GM23338 (cell line): ENCODE measurements around the gene MYO9A. TPM values are rescaled to one million over a fixed set of nuclear protein-coding genes. Genes with fewer than 3 reads are reported as not detected.

Source experiments
- ATAC-seq: fragments of 200-7000 bp; cut with Tn5 transposase; 3 replicates; pipeline ENCODE4 v1.9.1; 2020
- DNase-seq: peaks from one replicate; pipeline ENCODE4 v3.0.0-alpha.2; 2015; ENCODE audit warnings: low spot score
- H2AFZ ChIP-seq: fragments of 200-600 bp; sonication (generic); 2 replicates; pipeline ENCODE4 v1.8.0; 2016; ENCODE audit warnings: antibody characterized with exemption, mild to moderate bottlenecking, moderate library complexity
- H3F3A ChIP-seq: fragments of 200-600 bp; sonication (generic); replicated peaks from 2 replicates; pipeline ENCODE4 v1.8.0; 2017; ENCODE audit warnings: antibody characterized with exemption, mixed run types, low read depth
- H3K27ac ChIP-seq: fragments of 200-600 bp; sonication (generic); 2 replicates; pipeline ENCODE4 v1.6.1; 2016; ENCODE audit warnings: low read depth
- H3K27me3 ChIP-seq: fragments of 200-600 bp; sonication (generic); 2 replicates; pipeline ENCODE4 v1.8.0; 2016; ENCODE audit warnings: mild to moderate bottlenecking, mixed run types, moderate library complexity; ENCODE audit not compliant: insufficient read depth
- H3K36me3 ChIP-seq: fragments of 200-600 bp; sonication (generic); 2 replicates; pipeline ENCODE4 v1.8.0; 2016; ENCODE audit warnings: mild to moderate bottlenecking; ENCODE audit not compliant: insufficient read depth
- H3K4me1 ChIP-seq: fragments of 200-600 bp; sonication (generic); 2 replicates; pipeline ENCODE4 v1.8.0; 2016; ENCODE audit warnings: mild to moderate bottlenecking, moderate library complexity; ENCODE audit not compliant: insufficient read depth
- H3K4me2 ChIP-seq: fragments of 200-600 bp; sonication (generic); 2 replicates; pipeline ENCODE4 v1.7.1; 2017; ENCODE audit warnings: mixed run types
- H3K4me3 ChIP-seq: fragments of 200-600 bp; sonication (generic); 2 replicates; pipeline ENCODE4 v1.6.1; 2016; ENCODE audit warnings: mixed run types
- H3K79me2 ChIP-seq: fragments of 200-600 bp; sonication (generic); replicated peaks from 2 replicates; pipeline ENCODE4 v1.8.0; 2017; ENCODE audit warnings: mild to moderate bottlenecking; ENCODE audit not compliant: insufficient read depth
- H3K9me2 ChIP-seq: fragments of 200-600 bp; sonication (generic); 2 replicates; pipeline ENCODE4 v1.8.0; 2017; ENCODE audit not compliant: insufficient read depth
- H4K20me1 ChIP-seq: fragments of 200-600 bp; sonication (generic); replicated peaks from 2 replicates; pipeline ENCODE4 v1.8.0; 2017; ENCODE audit warnings: mild to moderate bottlenecking; ENCODE audit not compliant: insufficient read depth
- H3K27ac Mint-ChIP-seq: 2 replicates; pipeline ENCODE4 v1.8.0; 2020; ENCODE audit warnings: inconsistent platforms, mild to moderate bottlenecking, moderate library complexity, mixed read lengths
- H3K27me3 Mint-ChIP-seq: 3 replicates; pipeline ENCODE4 v1.8.0; 2022; ENCODE audit warnings: low read depth, mild to moderate bottlenecking, moderate library complexity, mixed read lengths, inconsistent platforms; ENCODE audit not compliant: insufficient read depth, poor library complexity
- H3K36me3 Mint-ChIP-seq: 3 replicates; pipeline ENCODE4 v1.8.0; 2021; ENCODE audit warnings: low read depth, mild to moderate bottlenecking, inconsistent platforms, moderate library complexity, mixed read lengths
- H3K4me1 Mint-ChIP-seq: 3 replicates; pipeline ENCODE4 v1.8.0; 2020; ENCODE audit warnings: mild to moderate bottlenecking, inconsistent platforms, mixed read lengths
- H3K4me3 Mint-ChIP-seq: 3 replicates; pipeline ENCODE4 v1.8.0; 2021; ENCODE audit warnings: moderate library complexity, mild to moderate bottlenecking, inconsistent platforms, mixed read lengths
- H3K9me3 Mint-ChIP-seq: 3 replicates; pipeline ENCODE4 v1.8.0; 2020; ENCODE audit warnings: moderate library complexity, mild to moderate bottlenecking, inconsistent platforms, mixed read lengths
- CREB1 ChIP-seq: fragments of 250-450 bp; sonication (Bioruptor Pico); IDR thresholded peaks from 2 replicates; pipeline ENCODE4 v1.5.0; 2020; ENCODE audit warnings: low read depth, mild to moderate bottlenecking, moderate library complexity
- EZH2 ChIP-seq: fragments of 200-600 bp; sonication (generic); IDR thresholded peaks from one replicate; pipeline ENCODE4 v1.8.0; 2017; ENCODE audit warnings: antibody characterized with exemption, mild to moderate bottlenecking, low read depth; ENCODE audit not compliant: unreplicated experiment
- EZH2phosphoT487 ChIP-seq: fragments of 200-600 bp; sonication (generic); IDR thresholded peaks from one replicate; pipeline ENCODE4 v1.8.1; 2018; ENCODE audit warnings: antibody characterized with exemption; ENCODE audit not compliant: unreplicated experiment
- JUNB ChIP-seq: IDR thresholded peaks from one replicate; pipeline ENCODE4 v1.6.1; 2016; ENCODE audit warnings: antibody characterized with exemption; ENCODE audit not compliant: unreplicated experiment
- NANOG ChIP-seq: IDR thresholded peaks from 2 replicates; pipeline ENCODE4 v1.6.1; 2016; ENCODE audit warnings: antibody characterized with exemption, borderline replicate concordance
- POLR2AphosphoS5 ChIP-seq: IDR thresholded peaks from 2 replicates; pipeline ENCODE4 v1.6.1; 2016; ENCODE audit warnings: antibody characterized with exemption, low read depth
- STAT1 ChIP-seq: IDR thresholded peaks from one replicate; pipeline ENCODE4 v1.6.1; 2016; ENCODE audit warnings: antibody characterized with exemption; ENCODE audit not compliant: unreplicated experiment
- ZNF114 ChIP-seq: fragments of 250-450 bp; sonication (Bioruptor Pico); IDR thresholded peaks from 2 replicates; pipeline ENCODE4 v1.5.0; 2020; ENCODE audit warnings: mild to moderate bottlenecking, moderate library complexity
- ZNF331 ChIP-seq: fragments of 250-450 bp; sonication (Bioruptor Pico); IDR thresholded peaks from 2 replicates; pipeline ENCODE4 v1.5.0; 2020; ENCODE audit warnings: low read depth, mild to moderate bottlenecking, moderate library complexity
- polyA plus RNA-seq: library from polyadenylated mRNA; unstranded; fragments of >200 nt; fragmentation: Nextera tagmentation; extraction: Ambion mirVana; gene quantifications from 2 replicates; pipeline ENCODE4 v1.2.1, GENCODE V29; 2016
- total RNA-seq: library from RNA; depleted of rRNA; stranded (reverse); fragments of >200 nt; shearing (Covaris generic); gene quantifications from 2 replicates; pipeline ENCODE4 v1.2.3, GENCODE V29; 2014
- TF ChIP-seq, protein P1 (sequence below): IDR thresholded peaks from one replicate; pipeline ENCODE4 v1.6.1; 2018; ENCODE audit warnings: antibody characterized with exemption; ENCODE audit not compliant: unreplicated experiment
- TF ChIP-seq, protein P2 (sequence below): IDR thresholded peaks from 2 replicates; pipeline ENCODE4 v1.6.1; 2016; ENCODE audit warnings: antibody characterized with exemption
- TF ChIP-seq, protein P3 (sequence below), 2 experiments: fragments of 200-600 bp in 1 of 2; sonication (generic) in 1 of 2; conservative IDR thresholded peaks; 2 replicates each; pipeline versions ENCODE4 v1.5.1 to v1.6.1; 2016 to 2017; ENCODE audit warnings: antibody characterized with exemption in 2 of 2, low read depth in 2 of 2, mild to moderate bottlenecking in 2 of 2, moderate library complexity in 1 of 2
- TF ChIP-seq, protein P4 (sequence below): fragments of 250-450 bp; sonication (Bioruptor Pico); IDR thresholded peaks from 2 replicates; pipeline ENCODE4 v1.5.0; 2020; ENCODE audit warnings: mild to moderate bottlenecking, moderate library complexity

MYO9A gene
- total and polyA plus RNA-seq, 2 experiments from 2014 or later: 11.6 to 32.8 TPM

DNA sequence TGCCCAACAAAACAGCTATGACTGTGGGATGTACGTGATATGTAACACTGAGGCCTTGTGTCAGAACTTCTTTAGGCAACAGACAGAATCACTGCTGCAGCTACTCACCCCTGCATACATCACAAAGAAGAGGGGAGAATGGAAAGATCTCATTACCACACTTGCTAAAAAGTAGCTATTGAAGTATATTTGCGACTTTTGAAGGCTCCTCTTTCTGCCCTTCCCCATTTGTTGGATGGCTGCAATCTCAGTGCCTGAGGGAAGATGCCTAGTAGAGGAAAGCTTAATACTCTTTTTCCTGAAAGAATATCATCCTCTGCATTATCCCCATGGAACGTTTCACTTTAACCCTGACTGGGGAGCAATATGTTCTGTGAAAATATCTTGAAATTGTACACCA lies 22.1 kb upstream of the MYO9A start:
- H3K36me3 Mint-ChIP-seq: no peaks in the 10 kb centered on the region
- no peaks in the 10 kb centered on the region for H3K36me3 ChIP-seq
- no peaks in the 10 kb centered on the region for H3K9me3 Mint-ChIP-seq
- no peak overlapping the region for H3K27ac ChIP-seq
- no peak overlapping the region for H3K4me3 ChIP-seq
- H3K27me3 ChIP-seq: no peaks in the 10 kb centered on the region
- no peak overlapping the region for H3K27ac Mint-ChIP-seq
- TF ChIP-seq STAT1 (no peak), JUNB (no peak), ZNF114 (CRISPR knock-in tag) (no peak), EZH2 (no peak), NANOG (no peak), ZNF331 (no peak), EZH2phosphoT487 (no peak), CREB1 (CRISPR knock-in tag) (no peak), POLR2AphosphoS5 (no peak)
- TF ChIP-seq, protein P1, sequence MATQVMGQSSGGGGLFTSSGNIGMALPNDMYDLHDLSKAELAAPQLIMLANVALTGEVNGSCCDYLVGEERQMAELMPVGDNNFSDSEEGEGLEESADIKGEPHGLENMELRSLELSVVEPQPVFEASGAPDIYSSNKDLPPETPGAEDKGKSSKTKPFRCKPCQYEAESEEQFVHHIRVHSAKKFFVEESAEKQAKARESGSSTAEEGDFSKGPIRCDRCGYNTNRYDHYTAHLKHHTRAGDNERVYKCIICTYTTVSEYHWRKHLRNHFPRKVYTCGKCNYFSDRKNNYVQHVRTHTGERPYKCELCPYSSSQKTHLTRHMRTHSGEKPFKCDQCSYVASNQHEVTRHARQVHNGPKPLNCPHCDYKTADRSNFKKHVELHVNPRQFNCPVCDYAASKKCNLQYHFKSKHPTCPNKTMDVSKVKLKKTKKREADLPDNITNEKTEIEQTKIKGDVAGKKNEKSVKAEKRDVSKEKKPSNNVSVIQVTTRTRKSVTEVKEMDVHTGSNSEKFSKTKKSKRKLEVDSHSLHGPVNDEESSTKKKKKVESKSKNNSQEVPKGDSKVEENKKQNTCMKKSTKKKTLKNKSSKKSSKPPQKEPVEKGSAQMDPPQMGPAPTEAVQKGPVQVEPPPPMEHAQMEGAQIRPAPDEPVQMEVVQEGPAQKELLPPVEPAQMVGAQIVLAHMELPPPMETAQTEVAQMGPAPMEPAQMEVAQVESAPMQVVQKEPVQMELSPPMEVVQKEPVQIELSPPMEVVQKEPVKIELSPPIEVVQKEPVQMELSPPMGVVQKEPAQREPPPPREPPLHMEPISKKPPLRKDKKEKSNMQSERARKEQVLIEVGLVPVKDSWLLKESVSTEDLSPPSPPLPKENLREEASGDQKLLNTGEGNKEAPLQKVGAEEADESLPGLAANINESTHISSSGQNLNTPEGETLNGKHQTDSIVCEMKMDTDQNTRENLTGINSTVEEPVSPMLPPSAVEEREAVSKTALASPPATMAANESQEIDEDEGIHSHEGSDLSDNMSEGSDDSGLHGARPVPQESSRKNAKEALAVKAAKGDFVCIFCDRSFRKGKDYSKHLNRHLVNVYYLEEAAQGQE: no peak
- TF ChIP-seq, protein P2, sequence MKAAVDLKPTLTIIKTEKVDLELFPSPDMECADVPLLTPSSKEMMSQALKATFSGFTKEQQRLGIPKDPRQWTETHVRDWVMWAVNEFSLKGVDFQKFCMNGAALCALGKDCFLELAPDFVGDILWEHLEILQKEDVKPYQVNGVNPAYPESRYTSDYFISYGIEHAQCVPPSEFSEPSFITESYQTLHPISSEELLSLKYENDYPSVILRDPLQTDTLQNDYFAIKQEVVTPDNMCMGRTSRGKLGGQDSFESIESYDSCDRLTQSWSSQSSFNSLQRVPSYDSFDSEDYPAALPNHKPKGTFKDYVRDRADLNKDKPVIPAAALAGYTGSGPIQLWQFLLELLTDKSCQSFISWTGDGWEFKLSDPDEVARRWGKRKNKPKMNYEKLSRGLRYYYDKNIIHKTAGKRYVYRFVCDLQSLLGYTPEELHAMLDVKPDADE: no peak
- TF ChIP-seq, protein P3, sequence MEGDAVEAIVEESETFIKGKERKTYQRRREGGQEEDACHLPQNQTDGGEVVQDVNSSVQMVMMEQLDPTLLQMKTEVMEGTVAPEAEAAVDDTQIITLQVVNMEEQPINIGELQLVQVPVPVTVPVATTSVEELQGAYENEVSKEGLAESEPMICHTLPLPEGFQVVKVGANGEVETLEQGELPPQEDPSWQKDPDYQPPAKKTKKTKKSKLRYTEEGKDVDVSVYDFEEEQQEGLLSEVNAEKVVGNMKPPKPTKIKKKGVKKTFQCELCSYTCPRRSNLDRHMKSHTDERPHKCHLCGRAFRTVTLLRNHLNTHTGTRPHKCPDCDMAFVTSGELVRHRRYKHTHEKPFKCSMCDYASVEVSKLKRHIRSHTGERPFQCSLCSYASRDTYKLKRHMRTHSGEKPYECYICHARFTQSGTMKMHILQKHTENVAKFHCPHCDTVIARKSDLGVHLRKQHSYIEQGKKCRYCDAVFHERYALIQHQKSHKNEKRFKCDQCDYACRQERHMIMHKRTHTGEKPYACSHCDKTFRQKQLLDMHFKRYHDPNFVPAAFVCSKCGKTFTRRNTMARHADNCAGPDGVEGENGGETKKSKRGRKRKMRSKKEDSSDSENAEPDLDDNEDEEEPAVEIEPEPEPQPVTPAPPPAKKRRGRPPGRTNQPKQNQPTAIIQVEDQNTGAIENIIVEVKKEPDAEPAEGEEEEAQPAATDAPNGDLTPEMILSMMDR (conservative IDR thresholded peaks at IDR 0.05; ENCODE audit: low read depth in 2 of 2): no peak
- TF ChIP-seq, protein P4, sequence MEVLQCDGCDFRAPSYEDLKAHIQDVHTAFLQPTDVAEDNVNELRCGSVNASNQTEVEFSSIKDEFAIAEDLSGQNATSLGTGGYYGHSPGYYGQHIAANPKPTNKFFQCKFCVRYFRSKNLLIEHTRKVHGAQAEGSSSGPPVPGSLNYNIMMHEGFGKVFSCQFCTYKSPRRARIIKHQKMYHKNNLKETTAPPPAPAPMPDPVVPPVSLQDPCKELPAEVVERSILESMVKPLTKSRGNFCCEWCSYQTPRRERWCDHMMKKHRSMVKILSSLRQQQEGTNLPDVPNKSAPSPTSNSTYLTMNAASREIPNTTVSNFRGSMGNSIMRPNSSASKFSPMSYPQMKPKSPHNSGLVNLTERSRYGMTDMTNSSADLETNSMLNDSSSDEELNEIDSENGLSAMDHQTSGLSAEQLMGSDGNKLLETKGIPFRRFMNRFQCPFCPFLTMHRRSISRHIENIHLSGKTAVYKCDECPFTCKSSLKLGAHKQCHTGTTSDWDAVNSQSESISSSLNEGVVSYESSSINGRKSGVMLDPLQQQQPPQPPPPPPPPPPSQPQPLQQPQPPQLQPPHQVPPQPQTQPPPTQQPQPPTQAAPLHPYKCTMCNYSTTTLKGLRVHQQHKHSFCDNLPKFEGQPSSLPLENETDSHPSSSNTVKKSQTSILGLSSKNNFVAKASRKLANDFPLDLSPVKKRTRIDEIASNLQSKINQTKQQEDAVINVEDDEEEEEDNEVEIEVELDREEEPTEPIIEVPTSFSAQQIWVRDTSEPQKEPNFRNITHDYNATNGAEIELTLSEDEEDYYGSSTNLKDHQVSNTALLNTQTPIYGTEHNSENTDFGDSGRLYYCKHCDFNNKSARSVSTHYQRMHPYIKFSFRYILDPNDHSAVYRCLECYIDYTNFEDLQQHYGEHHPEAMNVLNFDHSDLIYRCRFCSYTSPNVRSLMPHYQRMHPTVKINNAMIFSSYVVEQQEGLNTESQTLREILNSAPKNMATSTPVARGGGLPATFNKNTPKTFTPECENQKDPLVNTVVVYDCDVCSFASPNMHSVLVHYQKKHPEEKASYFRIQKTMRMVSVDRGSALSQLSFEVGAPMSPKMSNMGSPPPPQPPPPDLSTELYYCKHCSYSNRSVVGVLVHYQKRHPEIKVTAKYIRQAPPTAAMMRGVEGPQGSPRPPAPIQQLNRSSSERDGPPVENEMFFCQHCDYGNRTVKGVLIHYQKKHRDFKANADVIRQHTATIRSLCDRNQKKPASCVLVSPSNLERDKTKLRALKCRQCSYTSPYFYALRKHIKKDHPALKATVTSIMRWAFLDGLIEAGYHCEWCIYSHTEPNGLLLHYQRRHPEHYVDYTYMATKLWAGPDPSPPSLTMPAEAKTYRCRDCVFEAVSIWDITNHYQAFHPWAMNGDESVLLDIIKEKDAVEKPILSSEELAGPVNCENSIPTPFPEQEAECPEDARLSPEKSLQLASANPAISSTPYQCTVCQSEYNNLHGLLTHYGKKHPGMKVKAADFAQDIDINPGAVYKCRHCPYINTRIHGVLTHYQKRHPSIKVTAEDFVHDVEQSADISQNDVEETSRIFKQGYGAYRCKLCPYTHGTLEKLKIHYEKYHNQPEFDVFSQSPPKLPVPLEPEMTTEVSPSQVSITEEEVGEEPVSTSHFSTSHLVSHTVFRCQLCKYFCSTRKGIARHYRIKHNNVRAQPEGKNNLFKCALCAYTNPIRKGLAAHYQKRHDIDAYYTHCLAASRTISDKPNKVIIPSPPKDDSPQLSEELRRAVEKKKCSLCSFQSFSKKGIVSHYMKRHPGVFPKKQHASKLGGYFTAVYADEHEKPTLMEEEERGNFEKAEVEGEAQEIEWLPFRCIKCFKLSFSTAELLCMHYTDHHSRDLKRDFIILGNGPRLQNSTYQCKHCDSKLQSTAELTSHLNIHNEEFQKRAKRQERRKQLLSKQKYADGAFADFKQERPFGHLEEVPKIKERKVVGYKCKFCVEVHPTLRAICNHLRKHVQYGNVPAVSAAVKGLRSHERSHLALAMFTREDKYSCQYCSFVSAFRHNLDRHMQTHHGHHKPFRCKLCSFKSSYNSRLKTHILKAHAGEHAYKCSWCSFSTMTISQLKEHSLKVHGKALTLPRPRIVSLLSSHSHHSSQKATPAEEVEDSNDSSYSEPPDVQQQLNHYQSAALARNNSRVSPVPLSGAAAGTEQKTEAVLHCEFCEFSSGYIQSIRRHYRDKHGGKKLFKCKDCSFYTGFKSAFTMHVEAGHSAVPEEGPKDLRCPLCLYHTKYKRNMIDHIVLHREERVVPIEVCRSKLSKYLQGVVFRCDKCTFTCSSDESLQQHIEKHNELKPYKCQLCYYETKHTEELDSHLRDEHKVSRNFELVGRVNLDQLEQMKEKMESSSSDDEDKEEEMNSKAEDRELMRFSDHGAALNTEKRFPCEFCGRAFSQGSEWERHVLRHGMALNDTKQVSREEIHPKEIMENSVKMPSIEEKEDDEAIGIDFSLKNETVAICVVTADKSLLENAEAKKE (CRISPR knock-in tag): no peak
- no peak overlapping the region for H3K4me3 Mint-ChIP-seq
- no peaks in the 10 kb centered on the region for H3K79me2 ChIP-seq
- H3K9me2 ChIP-seq: no peaks in the 10 kb centered on the region
- H2AFZ ChIP-seq: no peak overlapping the region
- no peak overlapping the region for H3K4me2 ChIP-seq
- H3F3A ChIP-seq: no peaks in the 10 kb centered on the region
- no peaks in the 10 kb centered on the region for H3K4me1 Mint-ChIP-seq
- DNase-seq (no peak), ATAC-seq (no peak)
- H4K20me1 ChIP-seq: no peaks in the 10 kb centered on the region
- H3K4me1 ChIP-seq: no peaks in the 10 kb centered on the region
- H3K27me3 Mint-ChIP-seq: peaks cover 1% of the 10 kb centered on the region
